Measurements from ENCODE around the gene POLE3. TPM values are rescaled to one million over a fixed set of nuclear protein-coding genes. Genes with fewer than 3 reads are reported as not detected.
A peak's percentile ranks its signal among the peaks of the same experiment; 100 is the strongest.

POLE3 gene
- 10 to 100 TPM; 13.8 to 24.5 (median 16.6) TPM for total RNA-seq
- long read RNA-seq, transcript POLE3-201 (4 exons, 2,109 nt): major isoform, 6 of 7 reads
- long read RNA-seq, partial matches to known transcripts: 0 of 7 reads
- long read RNA-seq, other reads (novel, unspliced or antisense): 1 of 7 reads

- no peak for TF ChIP-seq CTCF (IDR thresholded peaks at IDR 0.05)
- TF ChIP-seq POLR2A (IDR thresholded peaks at IDR 0.05): peak; percentile 82
- intact Hi-C loops (cut with DNase I): no loop called here
- no peaks in the 10 kb centered on the region for H3K9me3 ChIP-seq
- peak within 1 kb of the TSS; percentile 84 to 95 (median 85) for H3K4me3 ChIP-seq
- ATAC-seq: peak; percentile 96 to 97 (median 96)
- peak within 1 kb of the TSS; percentile 94 to 98 (median 94) for H3K27ac ChIP-seq
- H3K27me3 ChIP-seq: no peaks in the 10 kb centered on the region
- H3K4me1 ChIP-seq: peaks cover 0 to 20% (median 8%) of the 10 kb centered on the region in 4 donors
- under 1% methylated on average over 39 of the region's 61 CpGs for WGBS (ENCODE audit: insufficient coverage, low coverage, low lambda C conversion rate, missing lambda C conversion rate)
- peak; percentile 95 to 96 (median 95) for DNase-seq
- peaks cover 0 to 12% (median 6%) of the 10 kb centered on the region in 4 donors for H3K36me3 ChIP-seq
Observed at GRCh38 chr9:113410207-113410864, at the start of gene POLE3, which contains the start of gene C9orf43. Gene POLE3, minus strand, starts transcription at chr9:113410675. Its CDS starts 382 bp downstream, at chr9:113410293. Gene C9orf43, plus strand, starts transcription at chr9:113410747. Its CDS starts 2,747 bp downstream, at chr9:113413494.

GRCh38 chr9:113456235-113456634 lies 45.8 kb upstream of the POLE3 start:
- H3K27ac ChIP-seq: no peak overlapping the region
- peaks cover 0 to 13% (median 0%) of the 10 kb centered on the region in 4 donors for H3K4me1 ChIP-seq
- 100% methylated on average over 2 of the region's 2 CpGs for WGBS (ENCODE audit: insufficient coverage, low coverage, low lambda C conversion rate, missing lambda C conversion rate)
- TF ChIP-seq CTCF (IDR thresholded peaks at IDR 0.05) (no peak), POLR2A (IDR thresholded peaks at IDR 0.05) (no peak)
- H3K4me3 ChIP-seq: no peak overlapping the region
- H3K27me3 ChIP-seq: no peaks in the 10 kb centered on the region
- no peak for ATAC-seq
- intact Hi-C loops (cut with DNase I): no loop called here
- no peaks in the 10 kb centered on the region for H3K9me3 ChIP-seq
- H3K36me3 ChIP-seq: no peaks in the 10 kb centered on the region
- DNase-seq: no peak

GRCh38 chr9:113454914-113455761 lies 44.7 kb upstream of the POLE3 start:
- WGBS (ENCODE audit: insufficient coverage, low coverage, low lambda C conversion rate, missing lambda C conversion rate): 53% methylated on average over 5 of the region's 5 CpGs
- TF ChIP-seq CTCF (IDR thresholded peaks at IDR 0.05): no peak
- no peak for TF ChIP-seq POLR2A (IDR thresholded peaks at IDR 0.05)
- Histone ChIP-seq H3K36me3 (no peaks in the 10 kb centered on the region), H3K27me3 (no peaks in the 10 kb centered on the region), H3K4me1 (peaks cover 0 to 13% (median 0%) of the 10 kb centered on the region in 4 donors), H3K9me3 (no peaks in the 10 kb centered on the region), H3K4me3 (no peak overlapping the region), H3K27ac (peak overlapping the region; percentile 6 to 51 (median 44))
- intact Hi-C loops (cut with DNase I): no loop called here
- DNase-seq (peak in 1 of 3 donors; percentile 55), ATAC-seq (peak; percentile 75 to 97 (median 90))

- Histone ChIP-seq H3K27ac (no peak overlapping the region), H3K4me1 (peaks cover 0 to 13% (median 0%) of the 10 kb centered on the region in 4 donors), H3K4me3 (no peak overlapping the region), H3K27me3 (no peaks in the 10 kb centered on the region), H3K36me3 (no peaks in the 10 kb centered on the region), H3K9me3 (no peaks in the 10 kb centered on the region)
- DNase-seq: no peak
- intact Hi-C loops (cut with DNase I): no loop called here
- WGBS (ENCODE audit: insufficient coverage, low coverage, low lambda C conversion rate, missing lambda C conversion rate): 56% methylated on average over 4 of the region's 4 CpGs
- no peak for ATAC-seq
- TF ChIP-seq POLR2A (IDR thresholded peaks at IDR 0.05): no peak
- no peak for TF ChIP-seq CTCF (IDR thresholded peaks at IDR 0.05)
Observed at GRCh38 chr9:113452113-113452605, 41.7 kb upstream of the POLE3 start.
